GM18858 (cell line): ENCODE results near the gene NDUFA8.
"Not testable (repeated sequence)": the region's sequence is repeated elsewhere in the genome, so short reads cannot be mapped to it uniquely, and the experiment has no call there.

Experiments
- ATAC-seq: cut with Tn5 transposase; IDR thresholded peaks from one replicate; pipeline ENCODE4 v1.9.1; 2021; ENCODE audit not compliant: unreplicated experiment

The NDUFA8 gene

DNA sequence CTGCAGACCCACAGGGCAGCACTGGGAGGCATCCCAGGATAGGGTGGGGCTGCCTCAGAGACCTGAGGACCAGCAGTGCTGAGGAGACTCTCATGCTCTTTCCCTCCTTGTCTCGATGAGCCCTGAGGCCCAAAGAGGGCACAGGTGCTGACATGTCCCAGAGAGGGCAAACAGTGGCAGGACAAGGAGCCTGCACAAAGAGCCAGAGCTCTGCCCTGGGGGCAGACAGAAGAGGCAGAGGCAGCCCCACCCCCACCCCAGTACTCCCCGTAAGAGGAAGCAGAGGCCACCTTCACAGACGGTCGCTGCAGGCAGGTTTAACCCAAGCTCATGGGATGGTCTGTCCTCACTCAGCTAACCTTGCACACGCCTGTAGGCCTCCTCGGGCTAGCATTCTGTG, 37.1 kb downstream of the NDUFA8 start:
- ATAC-seq = no peak

DNA sequence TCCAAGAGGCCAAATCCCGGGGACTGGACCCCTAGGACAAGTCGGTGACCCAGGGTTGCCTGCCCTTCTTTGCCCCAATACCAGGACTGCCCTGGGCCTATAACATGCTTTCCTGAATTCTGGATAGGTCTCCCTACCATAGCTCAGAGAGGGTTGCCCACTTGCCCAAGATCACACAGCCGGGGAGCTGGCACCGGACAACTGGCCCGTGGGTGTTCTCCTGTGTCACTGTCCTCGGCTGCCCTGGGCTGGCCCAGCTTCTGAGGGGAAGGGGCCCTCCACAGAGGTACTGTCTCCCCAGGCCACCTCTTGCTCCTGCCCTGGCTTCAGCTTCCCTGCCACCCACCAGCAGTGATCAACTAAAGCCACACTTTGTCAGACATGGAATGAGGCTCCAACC, 37.6 kb downstream of the NDUFA8 start:
- no peak for ATAC-seq

DNA sequence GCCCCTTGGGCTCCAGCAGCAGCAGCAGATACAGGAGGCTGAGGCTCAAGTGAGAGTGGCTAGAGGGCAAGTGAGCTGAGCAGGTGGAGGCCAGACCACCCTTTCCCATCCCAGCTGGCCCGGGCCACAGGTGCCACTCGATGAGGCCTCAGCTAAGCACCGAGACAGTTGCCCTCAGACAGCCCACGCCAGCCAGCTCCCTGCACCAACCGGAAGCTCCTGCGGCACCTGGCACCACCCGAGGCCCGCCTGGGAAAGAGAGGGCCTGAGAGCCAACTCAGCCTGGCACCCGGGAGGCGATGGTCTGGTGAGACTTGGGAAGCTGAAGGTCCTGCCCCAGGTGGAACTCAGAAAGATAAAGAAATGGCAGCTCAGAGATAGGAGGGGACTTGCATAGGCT, 38.2 kb downstream of the NDUFA8 start:
- ATAC-seq = no peak

DNA sequence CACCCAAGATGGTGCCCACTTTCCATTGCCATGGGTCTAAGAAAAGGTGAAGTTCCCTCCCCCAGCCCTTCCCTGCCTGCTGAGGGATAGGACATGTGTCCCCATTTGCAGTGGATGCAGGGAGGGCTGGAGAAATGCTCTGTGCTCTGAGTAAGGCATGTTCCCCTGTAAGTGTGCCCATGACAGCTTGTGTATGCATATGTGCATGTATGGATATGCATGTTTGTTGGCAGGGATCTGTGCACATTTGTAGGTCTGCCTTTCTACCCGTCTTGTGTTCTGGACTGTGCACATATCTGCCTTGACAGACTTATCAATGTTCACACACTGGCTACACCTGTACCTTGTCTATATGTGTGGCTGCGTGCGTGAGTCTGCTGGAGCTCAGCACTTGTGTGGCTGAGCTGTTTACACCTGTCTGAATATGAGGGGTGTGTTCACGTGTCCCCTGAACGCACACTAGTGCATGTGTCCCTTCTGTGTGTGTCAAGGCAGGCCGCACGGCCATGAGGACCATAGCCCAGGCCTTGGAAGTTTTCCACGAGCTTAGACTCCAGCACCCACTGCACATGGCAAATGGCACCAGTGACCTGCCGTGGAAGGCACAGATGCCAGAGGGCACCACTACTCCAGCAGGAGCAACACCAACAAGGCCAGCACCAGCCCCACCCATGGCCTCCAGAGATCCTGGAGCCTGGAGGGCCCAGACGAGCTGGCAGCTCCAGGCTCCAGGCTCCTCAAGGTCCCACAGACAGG, 39.1 kb downstream of the NDUFA8 start:
- ATAC-seq = no peak

DNA sequence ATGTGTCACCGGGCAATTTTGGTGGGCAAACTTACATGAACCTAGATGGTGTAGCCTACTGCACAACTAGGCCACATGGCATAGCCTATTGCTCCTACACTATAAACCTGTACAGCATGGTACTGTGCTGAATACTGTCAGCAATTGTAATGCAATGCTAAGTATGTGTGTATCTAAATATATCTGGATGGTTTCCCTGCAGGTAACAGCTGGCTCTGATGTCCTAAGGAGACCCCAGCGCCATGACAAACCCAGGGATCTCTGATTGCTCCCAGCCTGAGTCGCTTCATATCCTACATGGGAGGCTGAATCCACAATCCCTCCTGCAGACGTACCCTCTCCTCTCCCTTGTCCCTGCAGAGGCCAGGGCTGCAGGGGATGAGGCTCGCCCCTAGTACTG, 39.9 kb downstream of the NDUFA8 start:
- no peak for ATAC-seq

DNA sequence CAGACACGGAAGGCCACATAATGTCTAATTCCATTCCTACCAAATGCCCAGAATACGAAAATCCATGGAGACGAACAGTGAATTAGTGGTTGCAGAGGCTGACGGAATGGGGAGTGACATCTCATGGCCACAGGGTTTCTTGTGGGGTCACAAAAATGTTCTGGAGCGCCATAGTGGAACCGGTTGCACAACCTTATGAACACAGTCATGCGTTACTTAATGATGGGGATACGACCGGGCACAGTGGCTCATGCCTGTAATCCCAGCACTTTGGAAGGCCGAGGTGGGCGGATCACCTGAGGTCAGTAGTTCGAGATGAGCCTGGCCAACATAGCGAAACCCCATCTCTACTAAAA, 40.4 kb downstream of the NDUFA8 start:
- no peak for ATAC-seq

DNA sequence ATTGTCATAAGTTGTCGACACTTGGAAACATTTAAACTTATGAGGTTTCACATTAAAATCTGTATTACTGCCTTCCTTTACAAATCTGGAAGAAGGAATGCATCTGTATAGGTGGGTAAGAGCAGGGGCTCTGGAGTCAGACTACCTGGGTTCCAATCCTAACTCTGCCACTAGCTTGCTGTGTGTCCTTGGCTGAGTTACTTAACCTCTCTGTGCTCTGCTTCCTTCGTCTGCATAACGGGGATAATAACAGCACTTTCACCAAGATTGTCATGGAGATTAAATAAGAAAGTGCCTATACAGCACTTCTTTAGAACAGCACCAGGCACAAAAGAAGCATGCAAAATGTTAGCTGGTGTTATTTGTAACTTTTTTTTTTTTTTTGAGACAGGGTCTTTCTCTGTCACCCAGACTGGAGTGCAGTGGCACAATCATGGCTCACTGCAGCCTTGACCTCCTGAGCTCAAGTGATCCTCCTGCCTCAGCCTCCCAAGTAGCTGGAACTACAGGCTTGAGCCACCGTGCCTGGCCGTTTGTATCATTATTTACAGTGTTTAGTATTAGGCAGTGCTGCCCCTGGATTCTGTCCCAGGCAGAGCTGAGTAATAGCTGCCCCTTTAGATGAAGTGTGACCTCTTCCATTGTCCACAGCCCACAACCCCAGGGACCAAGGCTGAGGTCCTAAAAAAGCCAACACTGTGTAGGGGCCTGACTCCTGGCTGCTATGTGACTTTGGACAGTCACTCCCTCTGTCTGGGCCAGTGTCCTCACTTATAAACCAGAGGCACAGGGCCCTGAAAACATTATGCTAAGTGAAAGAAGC, 41.0 kb downstream of the NDUFA8 start:
- ATAC-seq = no peak

DNA sequence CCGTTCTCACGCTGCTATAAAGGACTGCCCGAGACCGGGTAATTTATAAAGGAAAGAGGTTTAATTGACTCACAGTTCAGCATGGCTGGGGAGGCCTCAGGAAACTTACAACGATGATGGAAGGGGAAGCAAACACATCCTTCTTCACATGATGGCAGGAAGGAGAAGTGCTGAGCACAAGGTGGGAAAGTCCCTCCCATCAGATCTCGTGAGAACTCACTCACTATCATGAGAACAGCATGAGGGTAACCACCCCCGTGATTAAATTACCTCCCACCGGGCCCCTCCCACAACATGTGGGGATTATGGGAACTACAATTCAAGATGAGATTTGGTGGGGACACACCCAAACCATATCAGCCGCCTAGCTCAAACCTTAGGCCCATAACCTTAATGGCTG, 42.3 kb downstream of the NDUFA8 start:
- ATAC-seq = not testable (repeated sequence)

DNA sequence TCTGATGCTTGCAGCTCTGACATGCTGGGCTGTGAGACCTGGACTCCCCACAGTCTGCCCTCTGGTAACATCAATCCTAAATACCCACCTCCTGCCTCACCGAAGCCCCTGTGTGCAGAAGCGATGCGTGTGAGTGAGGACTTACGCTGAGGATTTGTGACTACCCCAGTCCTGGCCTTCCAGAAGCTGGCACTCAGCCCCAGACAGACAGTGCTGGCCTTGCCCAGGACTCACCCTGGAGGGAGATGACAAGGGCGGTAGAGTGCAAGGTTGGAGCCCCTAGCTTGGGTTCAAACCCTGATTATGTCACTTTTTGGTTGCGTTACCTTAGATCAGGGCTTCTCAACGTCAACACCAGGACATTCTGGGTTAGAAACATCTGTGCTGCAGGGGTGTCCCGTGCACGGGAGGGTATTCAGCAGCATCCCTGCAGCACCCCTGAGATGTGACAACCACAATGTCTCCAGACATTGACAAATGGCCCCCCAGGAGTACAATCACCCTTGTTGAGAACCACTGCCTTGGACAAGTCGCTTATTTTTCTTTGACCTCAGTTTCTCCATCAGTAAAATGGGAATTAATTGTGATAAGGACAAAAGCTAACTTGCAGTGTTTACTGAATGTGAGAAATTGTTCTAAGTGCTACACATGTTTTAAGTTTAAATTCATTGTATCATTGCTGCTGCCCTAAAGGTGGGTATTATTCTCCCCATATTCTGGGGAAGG, 43.0 kb downstream of the NDUFA8 start:
- no peak for ATAC-seq

DNA sequence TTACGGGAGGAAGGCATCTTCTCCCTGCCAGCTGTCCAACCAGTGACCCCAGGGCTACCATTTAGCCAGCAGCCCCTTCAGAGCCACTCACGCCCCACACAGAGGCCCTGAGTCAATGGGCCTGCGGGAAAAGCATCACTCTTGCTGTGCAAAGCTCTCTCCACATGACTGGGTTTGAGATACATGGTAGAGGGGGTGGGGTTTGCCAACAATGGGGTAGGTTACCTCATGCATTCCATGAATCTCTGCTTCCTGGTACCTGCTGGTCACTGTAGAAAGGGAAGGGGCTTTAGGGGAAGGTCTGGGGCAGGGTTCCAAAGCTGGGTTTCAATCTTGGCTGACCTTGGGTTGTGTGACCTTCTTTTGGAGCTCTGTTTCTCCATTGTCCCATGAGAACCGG, 43.5 kb downstream of the NDUFA8 start:
- ATAC-seq = no peak

DNA sequence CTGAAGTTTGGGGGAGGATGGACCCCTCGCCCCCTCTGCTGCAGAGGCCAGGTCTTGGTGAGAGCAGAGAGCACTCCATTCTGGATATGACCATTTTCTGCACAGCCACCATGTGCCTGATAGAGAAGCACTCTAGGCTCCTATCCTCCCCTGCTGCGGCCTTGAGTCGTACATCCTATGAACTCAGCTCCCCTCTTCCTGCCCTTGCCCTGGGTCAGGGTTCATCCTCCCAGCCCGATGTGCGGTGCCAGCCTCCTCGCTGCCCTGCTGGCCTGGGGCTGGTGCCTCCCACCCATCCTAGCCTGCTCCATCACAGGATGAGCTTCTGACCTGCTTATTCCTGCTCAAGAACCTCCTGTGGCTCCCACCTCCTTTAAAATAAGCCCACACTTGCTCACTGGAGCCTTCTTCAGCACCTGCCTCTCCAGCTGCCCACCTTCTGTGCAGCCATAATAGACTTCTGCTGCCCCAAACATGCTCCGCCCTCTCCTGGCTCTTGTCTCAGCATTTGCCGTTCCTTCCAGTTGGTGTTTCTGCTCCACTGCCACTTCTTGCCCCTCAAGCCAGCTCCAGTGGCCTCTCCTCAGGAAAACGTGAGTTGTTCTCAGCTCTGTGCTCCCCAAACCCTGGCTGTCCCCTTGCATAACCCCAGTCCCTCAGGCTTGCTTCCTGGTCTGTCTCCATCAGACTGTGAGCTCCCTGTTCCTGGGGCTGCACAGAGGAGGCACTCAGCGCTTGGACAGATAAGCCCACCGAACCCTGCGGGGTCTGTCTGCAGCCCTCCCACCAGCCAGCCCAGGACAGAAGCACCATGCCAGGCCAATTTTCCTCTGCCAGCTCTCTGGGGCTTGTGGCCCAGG, 44.2 kb downstream of the NDUFA8 start:
- no peak for ATAC-seq

DNA sequence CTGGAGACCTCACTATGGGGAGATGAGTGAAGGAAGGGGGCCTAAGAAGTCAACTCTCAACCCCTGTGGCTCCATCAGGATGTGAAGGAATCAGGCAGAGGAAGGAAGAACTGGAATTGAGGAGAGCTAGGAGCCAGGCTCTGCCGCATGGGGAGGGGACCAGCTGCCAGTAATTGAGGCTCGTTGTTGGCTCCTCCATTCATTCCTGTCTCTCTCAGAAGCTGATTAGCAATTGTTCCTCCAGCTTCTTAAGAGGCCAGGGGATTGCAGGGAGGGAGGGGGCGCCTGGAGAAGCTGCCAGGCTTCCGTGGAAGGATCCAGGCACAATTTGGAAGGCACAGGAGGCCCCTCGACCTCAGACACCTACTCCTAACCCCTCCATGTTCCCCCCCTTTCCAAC, 46.0 kb downstream of the NDUFA8 start:
- ATAC-seq = no peak

DNA sequence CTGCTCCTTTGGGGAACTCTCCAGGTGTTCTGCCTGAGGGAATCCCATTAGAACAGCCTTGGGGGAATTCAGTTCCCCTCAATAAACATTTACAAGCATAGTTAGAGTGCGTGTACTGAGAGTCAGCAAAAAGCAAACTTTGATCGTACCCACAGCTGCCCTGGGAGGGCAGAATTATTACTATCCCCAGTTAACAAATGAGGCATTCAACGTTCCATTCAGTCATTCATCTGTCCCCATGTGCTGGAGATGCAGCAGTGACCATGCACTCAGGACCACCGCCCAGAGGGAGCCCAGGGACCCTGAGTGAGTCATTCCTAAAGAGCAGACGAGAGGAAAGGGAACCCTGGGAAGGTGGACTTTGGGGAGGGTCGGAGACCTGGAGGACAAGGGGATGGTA, 47.3 kb downstream of the NDUFA8 start:
- ATAC-seq = no peak

DNA sequence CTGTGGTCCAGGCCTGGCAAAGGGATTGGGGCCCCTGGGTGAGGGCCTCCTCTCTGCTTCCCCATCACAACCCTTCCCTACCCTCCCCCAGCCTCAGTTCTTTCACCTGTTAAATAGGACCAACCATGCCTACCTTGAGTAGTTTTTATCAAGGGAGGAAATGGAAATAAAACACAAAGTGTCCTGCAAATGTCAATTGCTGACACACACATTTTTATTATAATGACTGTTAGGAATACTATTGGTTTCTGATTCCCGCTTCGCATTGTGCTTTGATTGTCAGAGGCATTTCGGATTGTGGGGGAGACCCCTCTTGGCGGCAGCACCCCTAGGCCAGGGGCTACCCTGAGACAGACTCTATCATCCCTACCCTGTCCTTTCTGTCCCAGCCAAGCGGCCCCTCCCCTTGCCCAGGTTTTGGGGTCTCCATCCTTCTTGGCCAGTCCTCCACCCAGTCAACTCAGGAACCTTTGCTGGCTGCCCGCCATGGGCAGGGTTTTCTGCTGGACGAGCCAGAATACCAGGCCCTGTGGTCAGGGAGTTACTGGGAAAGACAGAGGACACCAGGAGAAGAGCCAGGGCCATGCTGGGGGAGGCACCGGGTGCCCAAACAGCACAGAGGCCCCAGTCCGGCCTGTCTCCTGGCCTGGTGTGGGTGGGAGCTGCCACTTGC, 48.0 kb downstream of the NDUFA8 start:
- ATAC-seq = no peak

DNA sequence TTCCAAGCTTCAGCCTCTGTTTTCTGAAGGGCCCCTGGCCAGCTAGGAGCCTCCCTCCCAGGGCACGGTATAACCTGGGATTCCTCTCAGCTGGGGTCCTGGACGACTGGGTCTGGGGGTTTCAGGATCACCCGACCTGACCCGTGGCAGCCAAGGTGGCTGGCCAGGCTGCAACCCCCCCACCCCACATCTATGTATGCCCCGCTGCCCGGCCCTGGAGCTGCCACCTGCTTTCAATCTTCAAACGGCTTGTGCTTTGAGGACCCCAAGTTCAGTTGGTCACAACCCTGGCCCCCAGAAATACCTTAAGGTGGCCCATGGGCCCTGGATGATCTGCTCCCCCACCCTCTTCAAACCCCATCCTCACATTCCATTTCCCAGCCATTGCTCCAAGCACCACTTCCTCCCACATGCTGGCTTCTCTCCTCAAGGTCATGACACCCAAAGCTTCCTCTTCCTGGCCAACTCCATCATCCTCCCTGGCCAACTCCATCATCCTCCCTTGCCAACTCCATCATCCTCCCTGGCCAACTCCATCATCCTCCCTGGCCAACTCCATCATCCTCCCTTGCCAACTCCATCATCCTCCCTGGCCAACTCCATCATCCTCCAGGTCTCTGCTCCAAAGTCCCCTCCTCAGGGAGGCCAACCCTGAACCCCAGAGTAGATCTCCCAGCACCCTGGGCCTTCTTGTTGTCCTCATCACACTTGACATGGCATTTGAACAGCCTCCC, 49.3 kb downstream of the NDUFA8 start:
- no peak for ATAC-seq

DNA sequence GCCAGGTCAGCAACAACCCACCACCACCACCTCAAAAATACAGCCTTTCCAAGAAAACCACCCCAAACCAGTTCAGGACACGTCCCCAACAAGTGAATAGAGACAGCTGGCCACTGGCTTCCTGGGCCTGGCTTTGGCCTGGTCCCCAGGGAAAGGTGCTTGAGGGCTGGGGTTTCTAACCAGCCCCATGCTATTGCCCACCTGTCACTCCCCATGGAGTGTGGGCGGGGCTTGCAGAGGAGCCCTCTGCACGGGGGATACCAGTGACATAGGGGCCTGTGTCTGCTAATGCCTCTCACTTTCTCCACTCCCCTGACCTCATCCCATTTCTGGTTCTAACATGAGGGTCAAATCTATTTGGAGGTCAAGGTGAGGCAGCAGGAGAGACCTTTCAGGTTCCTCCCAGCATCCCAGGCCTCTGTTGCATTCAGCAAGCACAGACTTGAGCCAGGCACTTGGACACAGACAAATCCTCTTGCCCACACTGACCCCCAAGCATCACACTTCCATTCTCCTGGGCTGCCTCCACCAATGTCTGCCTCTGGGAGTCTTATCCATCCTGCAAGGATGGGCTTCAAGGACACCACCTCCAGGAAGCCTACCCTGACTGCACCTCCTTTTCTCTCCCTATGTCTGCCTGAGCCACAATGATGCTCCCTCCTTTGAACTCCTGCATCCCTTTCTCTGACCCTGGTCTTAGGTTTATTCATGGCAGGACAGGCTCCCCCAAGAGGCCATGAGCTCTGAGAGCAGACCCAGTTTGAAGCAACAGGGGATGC, 50.4 kb downstream of the NDUFA8 start:
- ATAC-seq = no peak

DNA sequence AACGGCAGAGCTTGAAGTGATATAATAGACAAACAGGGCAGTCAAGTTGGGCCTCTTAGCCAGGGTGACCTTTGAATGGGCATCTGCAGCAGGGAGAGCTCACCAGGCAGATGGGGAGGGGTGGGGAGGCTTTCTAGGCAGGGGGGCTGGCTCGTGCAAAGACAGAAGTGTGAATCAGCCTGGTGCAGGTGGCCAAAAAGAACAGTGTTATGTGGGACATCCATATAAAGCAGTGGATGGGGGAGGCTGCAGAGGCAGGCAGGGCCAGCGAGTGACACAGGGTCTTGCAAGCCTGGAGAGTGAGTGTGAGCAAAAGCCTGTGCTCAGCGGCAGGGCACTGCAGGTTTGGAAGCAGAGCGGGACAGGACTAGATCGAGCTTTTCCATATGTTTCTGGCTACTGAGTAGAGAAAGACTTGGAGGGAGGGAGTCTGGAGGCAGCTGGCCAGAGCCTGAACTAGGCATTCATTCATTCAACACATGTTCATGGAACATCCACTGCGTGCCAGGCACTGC, 52.2 kb downstream of the NDUFA8 start:
- no peak for ATAC-seq

DNA sequence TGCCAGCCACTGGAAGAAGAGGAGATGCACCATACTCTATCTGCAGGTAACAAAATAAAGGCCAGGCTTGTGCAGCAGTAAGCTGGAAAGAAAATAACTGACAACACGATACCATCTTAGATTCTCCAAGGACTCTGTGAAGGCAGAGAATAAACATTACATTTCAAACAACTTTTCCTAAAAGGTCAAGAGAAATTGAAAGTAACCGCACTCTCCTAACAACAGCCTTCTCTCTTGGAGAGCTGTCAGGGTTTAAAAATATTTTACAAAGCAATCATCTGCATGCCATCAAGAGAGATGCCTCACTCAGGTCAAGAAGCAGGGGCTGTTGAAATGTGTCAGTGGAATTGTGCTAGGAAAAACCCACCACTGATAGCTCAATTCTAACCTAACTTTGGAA, 53.0 kb downstream of the NDUFA8 start:
- ATAC-seq = no peak

DNA sequence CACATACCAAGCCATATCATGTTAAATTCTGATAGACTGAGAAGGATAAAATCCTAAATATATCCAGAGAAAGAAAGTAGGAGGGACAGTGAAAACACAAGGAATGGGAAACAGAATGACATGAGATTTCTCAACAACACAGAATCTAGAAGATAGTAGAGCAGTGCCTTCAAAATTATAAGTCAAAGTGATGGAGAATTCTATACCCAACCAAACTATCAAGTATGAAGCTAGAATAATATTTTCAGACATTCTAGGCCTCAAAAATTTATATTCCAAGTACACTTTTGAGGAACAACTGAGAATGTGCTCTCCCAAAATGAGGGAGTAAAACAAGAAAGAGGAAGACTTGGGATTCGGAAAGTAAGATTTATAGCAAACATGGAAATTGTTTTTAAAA, 55.6 kb downstream of the NDUFA8 start:
- no peak for ATAC-seq
